ENCODE measurements around the gene ABRAXAS1. TPM values are rescaled to one million over a fixed set of nuclear protein-coding genes. Genes with fewer than 3 reads are reported as not detected.
A peak's percentile ranks its signal among the peaks of the same experiment; 100 is the strongest.

ABRAXAS1 gene
- total and polyA plus RNA-seq, 2 of the 13 experiments (the other 11 are each of a cell fraction or from before 2014, with no cell fraction given): 14.1 to 14.7 TPM

GRCh38 chr4:83484500-83485461, at the start of gene ABRAXAS1 (continued):
- TF ChIP-seq U2AF1 (optimal IDR thresholded peaks at IDR 0.05; ENCODE audit: low read depth, low read length): no peak
- TF ChIP-seq FUBP1 (CRISPR knock-in tag; IDR thresholded peaks at IDR 0.05; ENCODE audit: borderline replicate concordance): no peak
- peak; percentile 66; the same call in 1 of the 2 replicates for TF ChIP-seq ZNF512 (CRISPR knock-in tag; IDR thresholded peaks at IDR 0.05)
- TF ChIP-seq ZNF24 (IDR thresholded peaks at IDR 0.05): no peak
- no peak for TF ChIP-seq ZNF354B (CRISPR knock-in tag; IDR thresholded peaks at IDR 0.05)
- TF ChIP-seq ZNF543 (CRISPR knock-in tag; IDR thresholded peaks at IDR 0.05): peak; percentile 36; the same call in 1 of the 2 replicates
- TF ChIP-seq, protein P1, sequence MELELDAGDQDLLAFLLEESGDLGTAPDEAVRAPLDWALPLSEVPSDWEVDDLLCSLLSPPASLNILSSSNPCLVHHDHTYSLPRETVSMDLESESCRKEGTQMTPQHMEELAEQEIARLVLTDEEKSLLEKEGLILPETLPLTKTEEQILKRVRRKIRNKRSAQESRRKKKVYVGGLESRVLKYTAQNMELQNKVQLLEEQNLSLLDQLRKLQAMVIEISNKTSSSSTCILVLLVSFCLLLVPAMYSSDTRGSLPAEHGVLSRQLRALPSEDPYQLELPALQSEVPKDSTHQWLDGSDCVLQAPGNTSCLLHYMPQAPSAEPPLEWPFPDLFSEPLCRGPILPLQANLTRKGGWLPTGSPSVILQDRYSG (CRISPR knock-in tag; IDR thresholded peaks at IDR 0.05): peak; percentile 68; the same call in 1 of the 2 replicates
- peak; percentile 88 for TF ChIP-seq ZNF501 (CRISPR knock-in tag; IDR thresholded peaks at IDR 0.05)
- TF ChIP-seq, protein P2, sequence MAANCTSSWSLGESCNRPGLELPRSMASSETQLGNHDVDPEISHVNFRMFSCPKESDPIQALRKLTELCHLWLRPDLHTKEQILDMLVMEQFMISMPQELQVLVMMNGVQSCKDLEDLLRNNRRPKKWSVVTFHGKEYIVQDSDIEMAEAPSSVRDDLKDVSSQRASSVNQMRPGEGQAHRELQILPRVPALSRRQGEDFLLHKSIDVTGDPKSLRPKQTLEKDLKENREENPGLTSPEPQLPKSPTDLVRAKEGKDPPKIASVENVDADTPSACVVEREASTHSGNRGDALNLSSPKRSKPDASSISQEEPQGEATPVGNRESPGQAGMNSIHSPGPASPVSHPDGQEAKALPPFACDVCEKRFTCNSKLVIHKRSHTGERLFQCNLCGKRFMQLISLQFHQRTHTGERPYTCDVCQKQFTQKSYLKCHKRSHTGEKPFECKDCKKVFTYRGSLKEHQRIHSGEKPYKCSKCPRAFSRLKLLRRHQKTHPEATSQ (CRISPR knock-in tag; IDR thresholded peaks at IDR 0.05; ENCODE audit: borderline replicate concordance): peak; percentile 82; the same call in 1 of the 2 replicates
- TF ChIP-seq, protein P3, sequence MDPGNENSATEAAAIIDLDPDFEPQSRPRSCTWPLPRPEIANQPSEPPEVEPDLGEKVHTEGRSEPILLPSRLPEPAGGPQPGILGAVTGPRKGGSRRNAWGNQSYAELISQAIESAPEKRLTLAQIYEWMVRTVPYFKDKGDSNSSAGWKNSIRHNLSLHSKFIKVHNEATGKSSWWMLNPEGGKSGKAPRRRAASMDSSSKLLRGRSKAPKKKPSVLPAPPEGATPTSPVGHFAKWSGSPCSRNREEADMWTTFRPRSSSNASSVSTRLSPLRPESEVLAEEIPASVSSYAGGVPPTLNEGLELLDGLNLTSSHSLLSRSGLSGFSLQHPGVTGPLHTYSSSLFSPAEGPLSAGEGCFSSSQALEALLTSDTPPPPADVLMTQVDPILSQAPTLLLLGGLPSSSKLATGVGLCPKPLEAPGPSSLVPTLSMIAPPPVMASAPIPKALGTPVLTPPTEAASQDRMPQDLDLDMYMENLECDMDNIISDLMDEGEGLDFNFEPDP (CRISPR knock-in tag; conservative IDR thresholded peaks at IDR 0.05): no peak
- no peak for TF ChIP-seq HIC2 (CRISPR knock-in tag; IDR thresholded peaks at IDR 0.05; ENCODE audit: low read depth)
- peak; percentile 96 for TF ChIP-seq BORCS8-MEF2B (CRISPR knock-in tag; IDR thresholded peaks at IDR 0.05)
- TF ChIP-seq CENPX (CRISPR knock-in tag; IDR thresholded peaks at IDR 0.05): no peak
- TF ChIP-seq ZNF660 (CRISPR knock-in tag; IDR thresholded peaks at IDR 0.05; ENCODE audit: borderline replicate concordance, low read depth): no peak
- peak; percentile 66; the same call in 1 of the 2 replicates for TF ChIP-seq GATAD1 (CRISPR knock-in tag; IDR thresholded peaks at IDR 0.05)
- peak; percentile 65; the same call in 1 of the 2 replicates for TF ChIP-seq ZNF788 (CRISPR knock-in tag; IDR thresholded peaks at IDR 0.05; ENCODE audit: borderline replicate concordance)

All from HepG2 (cell line).